Naive thymus-derived CD8-positive, alpha-beta T cell (primary cell): ENCODE measurements around the gene HNRNPH3. TPM values are rescaled to one million over a fixed set of nuclear protein-coding genes. Genes with fewer than 3 reads are reported as not detected.

Source experiments
- ATAC-seq, 2 donors: fragments of 150-1000 bp; cut with Tn5 transposase in 1 of 2; sonication (Bioruptor Pico), chemical (Tn5 transposase) in 1 of 2; 1 replicate in 1 of 2; 2 replicates in 1 of 2; pipeline ENCODE4 v1.10.0; 2021; ENCODE audit warnings: mild to moderate bottlenecking in 2 of 2, moderate library complexity in 2 of 2
- POLR2A ChIA-PET: fragments of 350-600 bp; sonication (Branson Sonifier 250); formaldehyde crosslinking; loops from one replicate; lab custom pipeline; 2021; ENCODE audit warnings: antibody characterized with exemption; lab: Charles Lee
- DNase-seq, 10 donors: peaks; one replicate each; pipeline versions ENCODE4 v3.0.0 to v3.0.0-alpha.2; 2020 to 2022
- H3K27ac Mint-ChIP-seq, 10 donors: one replicate each; pipeline ENCODE4 v1.8.0; 2020 to 2022; ENCODE audit warnings: mild to moderate bottlenecking in 10 of 10, mixed read lengths in 10 of 10, moderate library complexity in 4 of 10, inconsistent platforms in 1 of 10
- H3K27me3 Mint-ChIP-seq, 5 donors: one replicate each; pipeline ENCODE4 v1.8.0; 2021 to 2022; ENCODE audit warnings: mixed read lengths in 5 of 5
- H3K36me3 Mint-ChIP-seq, 3 donors: one replicate each; pipeline ENCODE4 v1.8.0; 2020 to 2022; ENCODE audit warnings: mixed read lengths in 3 of 3, mild to moderate bottlenecking in 2 of 3, inconsistent platforms in 1 of 3
- H3K4me1 Mint-ChIP-seq, 4 donors: one replicate each; pipeline ENCODE4 v1.8.0; 2021 to 2022; ENCODE audit warnings: mixed read lengths in 4 of 4
- H3K4me3 Mint-ChIP-seq, 10 donors: one replicate each; pipeline ENCODE4 v1.8.0; 2020 to 2022; ENCODE audit warnings: mild to moderate bottlenecking in 10 of 10, mixed read lengths in 10 of 10, moderate library complexity in 6 of 10, inconsistent platforms in 1 of 10
- H3K9me3 Mint-ChIP-seq, 9 donors: one replicate each; pipeline ENCODE4 v1.8.0; 2020 to 2022; ENCODE audit warnings: mixed read lengths in 9 of 9, mild to moderate bottlenecking in 3 of 9, inconsistent platforms in 1 of 9, moderate library complexity in 1 of 9
- polyA plus RNA-seq, 3 donors: library from polyadenylated mRNA; unstranded; fragments of 300-500 nt; fragmentation: Illumina TruSeq; gene quantifications; one replicate each; pipeline ENCODE4 v1.2.3, GENCODE V29; 2021
- total RNA-seq, 8 experiments: library from RNA in 2 of 8; stranded (reverse) in 2 of 8; gene quantifications; one replicate each; pipeline ENCODE4 v1.2.3 and lab custom pipeline; 2021 to 2026

The HNRNPH3 gene
- total and polyA plus RNA-seq, 5 experiments from 2014 or later, result 116 to 186 (median 166) TPM

GRCh38 chr10:68333058-68333395, 1.2 kb downstream of the HNRNPH3 start:
- POLR2A ChIA-PET, result interaction anchor here (0.6 to 5.1 kb wide), 16 partner anchors 9 to 569 kb away, joined by 3 to 42 read pairs (median 7); partner anchors contain the start of genes RUFY2 and SIRT1
- H3K36me3 Mint-ChIP-seq, result peaks cover 0 to 25% (median 4%) of the 10 kb centered on the region in 3 donors
- peaks cover 0 to 4% (median 0%) of the 10 kb centered on the region in 9 donors for H3K9me3 Mint-ChIP-seq

GRCh38 chr10:68333440-68334431, 1.9 kb downstream of the HNRNPH3 start:
- POLR2A ChIA-PET, result interaction anchor here (0.7 to 5.1 kb wide), 8 partner anchors 9 to 568 kb away, joined by 3 to 42 read pairs (median 8); partner anchors contain the start of genes RUFY2 and SIRT1
- H3K4me1 Mint-ChIP-seq, result peaks cover 33 to 81% (median 59%) of the 10 kb centered on the region in 4 donors

More at GRCh38 chr10:68333058-68333395, 1.2 kb downstream of the HNRNPH3 start:
- Mint-ChIP-seq H3K4me3 (peak overlapping the region; percentile 97 to 100 (median 99)), H3K4me1 (peaks cover 32 to 80% (median 59%) of the 10 kb centered on the region in 4 donors), H3K27ac (peak overlapping the region; percentile 99 to 100 (median 100)), H3K27me3 (peaks cover 0 to 6% (median 0%) of the 10 kb centered on the region in 5 donors)
- ATAC-seq (no peak), DNase-seq (peak in 1 of 10 donors; percentile 19)

GRCh38 chr10:68334672-68335467, 3.0 kb downstream of the HNRNPH3 start:
- Mint-ChIP-seq H3K4me1 (peaks cover 34 to 89% (median 62%) of the 10 kb centered on the region in 4 donors), H3K4me3 (peak overlapping the region; percentile 97 to 100 (median 99)), H3K27me3 (peaks cover 0 to 6% (median 0%) of the 10 kb centered on the region in 5 donors), H3K27ac (peak overlapping the region; percentile 20 to 100 (median 100)), H3K36me3 (peaks cover 0 to 42% (median 13%) of the 10 kb centered on the region in 3 donors), H3K9me3 (peaks cover 0 to 4% (median 0%) of the 10 kb centered on the region in 9 donors)
- ATAC-seq, result no peak
- POLR2A ChIA-PET, result interaction anchor here (0.7 to 5.1 kb wide), 3 partner anchors 13 to 265 kb away, joined by 3 to 38 read pairs (median 4); no protein-coding TSS in a partner anchor
- DNase-seq, result no peak

More at GRCh38 chr10:68333440-68334431, 1.9 kb downstream of the HNRNPH3 start:
- H3K27ac Mint-ChIP-seq, result peak overlapping the region; percentile 99 to 100 (median 100)
- DNase-seq (no peak), ATAC-seq (no peak)
- peak overlapping the region; percentile 97 to 100 (median 99) for H3K4me3 Mint-ChIP-seq
- H3K36me3 Mint-ChIP-seq, result peaks cover 0 to 31% (median 7%) of the 10 kb centered on the region in 3 donors
- H3K27me3 Mint-ChIP-seq, result peaks cover 0 to 6% (median 0%) of the 10 kb centered on the region in 5 donors
- H3K9me3 Mint-ChIP-seq, result peaks cover 0 to 4% (median 0%) of the 10 kb centered on the region in 9 donors

- Mint-ChIP-seq H3K27ac (peak overlapping the region; percentile 50 to 99 (median 87)), H3K4me3 (peak overlapping the region; percentile 57 to 100 (median 80)), H3K4me1 (peaks cover 37 to 78% (median 49%) of the 10 kb centered on the region in 4 donors), H3K27me3 (peaks cover 0 to 2% (median 0%) of the 10 kb centered on the region in 5 donors), H3K9me3 (peaks cover 0 to 2% (median 0%) of the 10 kb centered on the region in 9 donors), H3K36me3 (peaks cover 0 to 61% (median 20%) of the 10 kb centered on the region in 3 donors)
- ATAC-seq (no peak), DNase-seq (no peak)
- POLR2A ChIA-PET, result no interaction called here
Observed at GRCh38 chr10:68336754-68337351, 5.0 kb downstream of the HNRNPH3 start.

GRCh38 chr10:68340358-68341080, 8.7 kb downstream of the HNRNPH3 start:
- no peak overlapping the region for H3K4me3 Mint-ChIP-seq
- POLR2A ChIA-PET, result interaction anchor here (1.4 kb wide), 1 partner anchor 8 kb away, joined by 6 read pairs; the partner anchor contains the start of genes HNRNPH3 and PBLD
- H3K9me3 Mint-ChIP-seq, result no peaks in the 10 kb centered on the region
- H3K36me3 Mint-ChIP-seq, result peaks cover 3 to 87% (median 20%) of the 10 kb centered on the region in 3 donors
- H3K4me1 Mint-ChIP-seq, result peaks cover 24 to 49% (median 34%) of the 10 kb centered on the region in 4 donors
- DNase-seq (no peak), ATAC-seq (no peak)
- H3K27ac Mint-ChIP-seq, result peak overlapping the region in 5 of 10 donors; percentile 1 to 91 (median 42)
- H3K27me3 Mint-ChIP-seq, result no peaks in the 10 kb centered on the region

GRCh38 chr10:68342909-68343516, 11.1 kb downstream of the HNRNPH3 start:
- DNase-seq (no peak), ATAC-seq (no peak)
- H3K36me3 Mint-ChIP-seq, result peaks cover 3 to 81% (median 20%) of the 10 kb centered on the region in 3 donors
- no peaks in the 10 kb centered on the region for H3K27me3 Mint-ChIP-seq
- no peaks in the 10 kb centered on the region for H3K9me3 Mint-ChIP-seq
- POLR2A ChIA-PET, result interaction anchor here (1.4 kb wide), 1 partner anchor 10 kb away, joined by 4 read pairs; the partner anchor contains the start of gene PBLD
- H3K4me3 Mint-ChIP-seq, result no peak overlapping the region
- H3K4me1 Mint-ChIP-seq, result peaks cover 9 to 24% (median 13%) of the 10 kb centered on the region in 4 donors
- no peak overlapping the region for H3K27ac Mint-ChIP-seq

GRCh38 chr10:68345621-68346020, 13.8 kb downstream of the HNRNPH3 start:
- Mint-ChIP-seq H3K9me3 (no peaks in the 10 kb centered on the region), H3K4me1 (peaks cover 4 to 14% (median 9%) of the 10 kb centered on the region in 4 donors), H3K36me3 (peaks cover 3 to 58% (median 9%) of the 10 kb centered on the region in 3 donors), H3K27me3 (no peaks in the 10 kb centered on the region), H3K4me3 (no peak overlapping the region), H3K27ac (peak overlapping the region in 6 of 10 donors; percentile 1 to 90 (median 36))
- DNase-seq (no peak), ATAC-seq (no peak)
- POLR2A ChIA-PET, result interaction anchor here (6.0 kb wide), 1 partner anchor 12 kb away, joined by 38 read pairs; the partner anchor contains the start of genes HNRNPH3 and PBLD

GRCh38 chr10:68346774-68347173, 14.9 kb downstream of the HNRNPH3 start:
- POLR2A ChIA-PET, result interaction anchor here (1.0 to 6.0 kb wide), 2 partner anchors 13 to 27 kb away, joined by 3 to 38 read pairs; partner anchors contain the start of genes HNRNPH3 and PBLD
- no peak for ATAC-seq
- Mint-ChIP-seq H3K36me3 (peaks cover 3 to 47% (median 5%) of the 10 kb centered on the region in 3 donors), H3K9me3 (no peaks in the 10 kb centered on the region), H3K4me1 (peaks cover 2 to 8% (median 6%) of the 10 kb centered on the region in 4 donors), H3K27me3 (no peaks in the 10 kb centered on the region), H3K4me3 (no peak overlapping the region), H3K27ac (peak overlapping the region in 9 of 10 donors; percentile 6 to 90 (median 61))
- no peak for DNase-seq

- DNase-seq (peak; percentile 14 to 69 (median 38)), ATAC-seq (peak; percentile 66 to 67)
- Mint-ChIP-seq H3K9me3 (no peaks in the 10 kb centered on the region), H3K36me3 (peaks cover 0 to 47% (median 0%) of the 10 kb centered on the region in 3 donors), H3K4me1 (peaks cover 2 to 8% (median 5%) of the 10 kb centered on the region in 4 donors), H3K27me3 (no peaks in the 10 kb centered on the region), H3K4me3 (no peak overlapping the region), H3K27ac (peak overlapping the region in 9 of 10 donors; percentile 57 to 90 (median 86))
- POLR2A ChIA-PET, result interaction anchor here (0.7 to 6.0 kb wide), 3 partner anchors 15 to 226 kb away, joined by 3 to 38 read pairs (median 5); partner anchors contain the start of genes HNRNPH3 and PBLD
Observed at GRCh38 chr10:68348265-68348741, 16.4 kb downstream of the HNRNPH3 start.

GRCh38 chr10:68353537-68353936, 21.7 kb downstream of the HNRNPH3 start:
- Mint-ChIP-seq H3K27me3 (no peaks in the 10 kb centered on the region), H3K36me3 (peaks cover 0 to 35% (median 0%) of the 10 kb centered on the region in 3 donors), H3K27ac (no peak overlapping the region), H3K4me1 (peaks cover 1 to 5% (median 3%) of the 10 kb centered on the region in 4 donors), H3K9me3 (no peaks in the 10 kb centered on the region), H3K4me3 (no peak overlapping the region)
- DNase-seq (no peak), ATAC-seq (no peak)
- POLR2A ChIA-PET, result interaction anchor here (1.0 kb wide), 1 partner anchor 23 kb away, joined by 3 read pairs; no protein-coding TSS in a partner anchor
